A549 (cell line): ENCODE measurements around the gene TRIM24. TPM values are rescaled to one million over a fixed set of nuclear protein-coding genes. Genes with fewer than 3 reads are reported as not detected.

Experiments used
- ATAC-seq, 2 experiments: fragments of 200-7000 bp in 1 of 2; fragments of >200 bp in 1 of 2; cut with Nextera tagmentation in 1 of 2; cut with Tn5 transposase in 1 of 2; 3 replicates each; pipeline versions ENCODE4 v1.8.0 to v1.9.1; 2018 to 2020; ENCODE audit warnings: mild to moderate bottlenecking in 1 of 2, moderate library complexity in 1 of 2
- CTCF ChIA-PET: fragments of 300-600 bp; sonication (Branson Sonifier 250); formaldehyde crosslinking; extraction: SDS; loops from one replicate; lab custom pipeline; 2021; ENCODE audit warnings: antibody characterized with exemption, inconsistent platforms; lab: Yijun Ruan, JAX
- POLR2A ChIA-PET: fragments of 350-600 bp; formaldehyde crosslinking; extraction: SDS; loops from one replicate; lab custom pipeline; 2021; ENCODE audit warnings: antibody characterized with exemption, inconsistent platforms; lab: Yijun Ruan, JAX
- DNase-seq, 2 experiments: peaks; one replicate each; pipeline versions ENCODE4 v3.0.0 to v3.0.0-alpha.2; 2011 to 2016; ENCODE audit warnings: low read depth in 1 of 2, low spot score in 1 of 2
- FAIRE-seq: peaks from 2 replicates; lab custom pipeline; 2011; peaks lifted over from hg19 to GRCh38; lab: Jason Lieb, UNC
- H3K27ac ChIP-seq, 2 experiments: fragments of >200 bp; sonication (Bioruptor Twin); formaldehyde crosslinking; 3 replicates each; pipeline ENCODE4 v1.5.1; 2016 to 2017
- H3K4me1 ChIP-seq: fragments of >200 bp; sonication (Bioruptor Twin); formaldehyde crosslinking; 3 replicates; pipeline ENCODE4 v1.6.1; 2016
- H3K4me2 ChIP-seq: fragments of >200 bp; sonication (Bioruptor Twin); formaldehyde crosslinking; 3 replicates; pipeline ENCODE4 v1.6.1; 2016
- H3K4me3 ChIP-seq: fragments of >200 bp; sonication (Bioruptor Twin); formaldehyde crosslinking; 3 replicates; pipeline ENCODE4 v1.5.1; 2016
- H3K9me3 ChIP-seq: fragments of >200 bp; sonication (Bioruptor Twin); formaldehyde crosslinking; 3 replicates; pipeline ENCODE4 v1.6.1; 2016
- CBX2 ChIP-seq: fragments of 200-600 bp; sonication (generic); IDR thresholded peaks from 2 replicates; pipeline ENCODE4 v1.6.1; 2016; ENCODE audit warnings: low read depth, mild to moderate bottlenecking, borderline replicate concordance
- CHD2 ChIP-seq: fragments of 150-350 bp; IDR thresholded peaks from 2 replicates; pipeline ENCODE4 v1.6.1; 2014; ENCODE audit warnings: low read length; ENCODE audit not compliant: partially characterized antibody
- EP300 ChIP-seq, 2 experiments: fragments of >200 bp; sonication (Bioruptor Twin); formaldehyde crosslinking; IDR thresholded peaks; 2 replicates in 1 of 2; 3 replicates in 1 of 2; pipeline ENCODE4 v1.6.1; 2016 to 2017
- ESRRA ChIP-seq: fragments of 150-350 bp; IDR thresholded peaks from 2 replicates; pipeline ENCODE4 v1.6.1; 2014; ENCODE audit warnings: mild to moderate bottlenecking, low read length, borderline replicate concordance
- GATA3 ChIP-seq: IDR thresholded peaks from 2 replicates; pipeline ENCODE4 v1.6.1; 2012; ENCODE audit warnings: borderline replicate concordance
- HDAC2 ChIP-seq: fragments of 200-600 bp; sonication (generic); IDR thresholded peaks from 2 replicates; pipeline ENCODE4 v1.6.1; 2016
- HEYL ChIP-seq: fragments of 250-450 bp; sonication (Bioruptor Pico); IDR thresholded peaks from 2 replicates; pipeline ENCODE4 v1.8.0; 2021; ENCODE audit warnings: mild to moderate bottlenecking, moderate library complexity
- HOXA7 ChIP-seq: fragments of 250-450 bp; sonication (Bioruptor Pico); IDR thresholded peaks from 2 replicates; pipeline ENCODE4 v1.5.0; 2020; ENCODE audit warnings: mild to moderate bottlenecking, moderate library complexity
- HOXB13 ChIP-seq: fragments of 250-450 bp; sonication (Bioruptor Pico); IDR thresholded peaks from 2 replicates; pipeline ENCODE4 v1.5.0; 2020; ENCODE audit warnings: low read depth, mild to moderate bottlenecking, moderate library complexity
- JUN ChIP-seq, 2 experiments: fragments of >200 bp; sonication (Bioruptor Twin); formaldehyde crosslinking; IDR thresholded peaks; 2 replicates in 1 of 2; 3 replicates in 1 of 2; pipeline ENCODE4 v1.6.1; 2016 to 2017
- JUNB ChIP-seq: fragments of >200 bp; sonication (Bioruptor Twin); formaldehyde crosslinking; IDR thresholded peaks from 2 replicates; pipeline ENCODE4 v1.6.1; 2016
- KDM1A ChIP-seq: fragments of 200-600 bp; sonication (generic); IDR thresholded peaks from 2 replicates; pipeline ENCODE4 v1.6.1; 2016; ENCODE audit warnings: low read depth, mild to moderate bottlenecking
- KDM5A ChIP-seq: fragments of 200-600 bp; sonication (generic); IDR thresholded peaks from 2 replicates; pipeline ENCODE4 v1.6.1; 2016; ENCODE audit warnings: antibody characterized with exemption, mild to moderate bottlenecking
- MAZ ChIP-seq: fragments of 150-350 bp; IDR thresholded peaks from 2 replicates; pipeline ENCODE4 v1.6.1; 2014; ENCODE audit warnings: antibody characterized with exemption, low read depth, low read length, borderline replicate concordance
- PHF8 ChIP-seq: fragments of 200-600 bp; sonication (generic); IDR thresholded peaks from 2 replicates; pipeline ENCODE4 v1.6.1; 2016; ENCODE audit warnings: low read depth, mild to moderate bottlenecking, antibody characterized with exemption, moderate library complexity, borderline replicate concordance
- POLR2A ChIP-seq: IDR thresholded peaks from 2 replicates; pipeline ENCODE4 v1.6.1; 2012; ENCODE audit warnings: mild to moderate bottlenecking, low read length
- POLR2AphosphoS2 ChIP-seq: conservative IDR thresholded peaks from 2 replicates; pipeline ENCODE4 v1.6.1; 2012; ENCODE audit warnings: low read length, improper control_type of control experiment, inconsistent platforms
- RAD21 ChIP-seq, 2 experiments: fragments of >200 bp in 1 of 2; sonication (Bioruptor Twin) in 1 of 2; formaldehyde crosslinking in 1 of 2; IDR thresholded peaks in 1 of 2; conservative IDR thresholded peaks in 1 of 2; 2 replicates in 1 of 2; 3 replicates in 1 of 2; pipeline ENCODE4 v1.6.1; 2012 to 2018; ENCODE audit warnings: inconsistent platforms in 1 of 2
- TFCP2L1 ChIP-seq: fragments of 250-450 bp; sonication (Bioruptor Pico); IDR thresholded peaks from 2 replicates; pipeline ENCODE4 v1.5.0; 2021; ENCODE audit warnings: mild to moderate bottlenecking
- TP53 ChIP-seq: fragments of 250-450 bp; sonication (Bioruptor Pico); IDR thresholded peaks from 2 replicates; pipeline ENCODE4 v1.5.0; 2021; ENCODE audit warnings: mild to moderate bottlenecking, moderate library complexity
- ZFP36 ChIP-seq: fragments of 450-650 bp; IDR thresholded peaks from 2 replicates; pipeline ENCODE4 v1.6.1; 2014; ENCODE audit warnings: borderline replicate concordance; ENCODE audit not compliant: partially characterized antibody
- WGBS: methylation state at CpG from one replicate; pipeline ENCODE4 v1.1.6; 2017; ENCODE audit errors: missing lambda C conversion rate; 5-methylcytosine and 5-hydroxymethylcytosine counted together
- polyA plus RNA-seq, 4 experiments: library from polyadenylated mRNA; depleted of rRNA in 3 of 4; stranded (reverse); fragments of >200 nt; fragmentation: RNase III in 1 of 4; extraction: RNeasy Plus Mini Kit Qiagen cat#74134 plus additional on column Dnase treatment in 1 of 4; gene quantifications; 2 replicates in 3 of 4; 3 replicates in 1 of 4; pipeline ENCODE4 v1.2.3, GENCODE V29; 2011 to 2017
- TF ChIP-seq, protein P1 (sequence below): fragments of 250-450 bp; sonication (Bioruptor Pico); IDR thresholded peaks from 2 replicates; pipeline ENCODE4 v1.5.0; 2020; ENCODE audit warnings: low read depth, mild to moderate bottlenecking, moderate library complexity
- TF ChIP-seq, protein P2 (sequence below): fragments of 450-650 bp; IDR thresholded peaks from 2 replicates; pipeline ENCODE4 v1.6.1; 2014; ENCODE audit warnings: antibody characterized with exemption
- TF ChIP-seq, protein P3 (sequence below): IDR thresholded peaks from 2 replicates; pipeline ENCODE4 v1.6.1; 2012
- TF ChIP-seq, protein P4 (sequence below): fragments of 250-450 bp; sonication (Bioruptor Pico); IDR thresholded peaks from 2 replicates; pipeline ENCODE4 v1.5.0; 2021; ENCODE audit warnings: mild to moderate bottlenecking, moderate library complexity, borderline replicate concordance
- TF ChIP-seq, protein P5 (sequence below): IDR thresholded peaks from 2 replicates; pipeline ENCODE4 v1.6.1; 2012

Gene TRIM24
- polyA plus RNA-seq, 2 of the 4 experiments (the other 2 are of a cell fraction): 8.3 to 11.6 TPM

DNA sequence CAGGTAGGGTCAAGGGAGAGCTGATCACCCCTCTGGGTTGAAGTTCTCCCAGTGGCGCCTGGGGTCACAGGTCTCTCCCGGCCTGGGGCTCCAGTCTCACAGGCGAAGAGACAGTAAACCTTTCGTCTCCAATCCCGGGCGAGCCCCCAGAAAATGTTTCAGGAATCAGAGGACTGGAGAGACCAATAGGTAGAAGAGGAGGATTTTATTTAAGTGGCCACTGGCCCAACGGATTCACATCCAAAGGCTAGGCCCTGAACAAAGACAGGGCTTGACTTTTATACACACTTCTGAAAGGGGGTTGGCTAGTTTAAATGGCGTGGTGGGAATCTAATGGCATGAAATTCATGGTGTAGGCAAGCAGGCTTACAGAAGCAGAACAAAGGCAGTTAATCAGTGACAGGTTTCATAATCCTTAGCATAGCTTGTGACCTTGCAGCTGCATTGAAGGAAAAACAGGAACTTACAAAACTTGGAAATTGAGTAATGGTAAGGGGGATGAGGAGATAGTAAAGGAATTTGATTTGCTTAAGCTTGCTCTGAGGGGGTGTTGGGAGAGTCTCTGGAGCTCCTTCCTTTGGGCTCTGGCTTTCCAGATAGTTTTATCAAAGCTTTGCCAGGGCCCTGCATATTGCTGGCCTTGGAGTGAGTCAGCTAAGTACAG, 105.5 kb downstream of the TRIM24 start:
- Histone ChIP-seq H3K4me3 (no peak overlapping the region), H3K4me1 (no peaks in the 10 kb centered on the region), H3K27ac (no peak overlapping the region), H3K9me3 (peaks cover 25% of the 10 kb centered on the region), H3K4me2 (no peak overlapping the region)
- WGBS: 81% methylated on average over 8 of the region's 8 CpGs
- peak in 1 of 2 experiments; percentile 63 for DNase-seq
- ChIA-PET CTCF (no interaction called here), POLR2A (no interaction called here)
- TF ChIP-seq, protein P1, sequence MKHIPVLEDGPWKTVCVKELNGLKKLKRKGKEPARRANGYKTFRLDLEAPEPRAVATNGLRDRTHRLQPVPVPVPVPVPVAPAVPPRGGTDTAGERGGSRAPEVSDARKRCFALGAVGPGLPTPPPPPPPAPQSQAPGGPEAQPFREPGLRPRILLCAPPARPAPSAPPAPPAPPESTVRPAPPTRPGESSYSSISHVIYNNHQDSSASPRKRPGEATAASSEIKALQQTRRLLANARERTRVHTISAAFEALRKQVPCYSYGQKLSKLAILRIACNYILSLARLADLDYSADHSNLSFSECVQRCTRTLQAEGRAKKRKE (CRISPR knock-in tag): no peak
- TF ChIP-seq, protein P2, sequence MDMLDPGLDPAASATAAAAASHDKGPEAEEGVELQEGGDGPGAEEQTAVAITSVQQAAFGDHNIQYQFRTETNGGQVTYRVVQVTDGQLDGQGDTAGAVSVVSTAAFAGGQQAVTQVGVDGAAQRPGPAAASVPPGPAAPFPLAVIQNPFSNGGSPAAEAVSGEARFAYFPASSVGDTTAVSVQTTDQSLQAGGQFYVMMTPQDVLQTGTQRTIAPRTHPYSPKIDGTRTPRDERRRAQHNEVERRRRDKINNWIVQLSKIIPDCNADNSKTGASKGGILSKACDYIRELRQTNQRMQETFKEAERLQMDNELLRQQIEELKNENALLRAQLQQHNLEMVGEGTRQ: no peak
- TF ChIP-seq POLR2A (no peak), JUN (IDR thresholded peaks at IDR 0.05) (no peak), GATA3 (no peak), PHF8 (no peak), EP300 (IDR thresholded peaks at IDR 0.05) (no peak), CBX2 (no peak), RAD21 (conservative IDR thresholded peaks at IDR 0.05 in 1 of 2, IDR thresholded peaks at IDR 0.05 in 1 of 2) (no peak), TP53 (CRISPR knock-in tag) (no peak), MAZ (no peak)
- ATAC-seq: no peak
- FAIRE-seq: no peak

DNA sequence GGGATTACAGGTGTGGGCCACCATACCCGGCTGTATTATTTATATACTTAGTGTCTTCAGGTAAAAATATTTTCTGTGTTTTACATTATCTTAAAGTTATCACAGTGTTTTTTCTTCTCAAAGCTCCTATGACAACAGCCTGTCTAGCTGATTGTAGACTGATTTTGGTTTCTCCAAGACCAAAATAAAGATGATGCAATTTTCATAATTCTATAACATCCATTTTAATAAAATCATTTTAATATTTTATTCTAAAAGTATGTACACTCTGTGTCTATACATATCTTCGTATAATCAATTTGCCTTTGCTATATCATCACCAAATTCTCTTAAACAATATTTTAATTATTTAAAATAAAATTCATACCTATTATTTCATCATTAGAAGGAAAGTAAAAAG, 108.6 kb downstream of the TRIM24 start:
- peaks cover 25% of the 10 kb centered on the region for H3K9me3 ChIP-seq
- no peak for ATAC-seq
- no peak for FAIRE-seq
- DNase-seq: no peak
- no peak for TF ChIP-seq CHD2
- TF ChIP-seq MAZ: no peak
- TF ChIP-seq KDM1A: no peak
- TF ChIP-seq HEYL: no peak
- no peak for TF ChIP-seq ZFP36
- TF ChIP-seq TP53 (CRISPR knock-in tag): no peak
- TF ChIP-seq KDM5A: no peak
- TF ChIP-seq HDAC2: no peak
- TF ChIP-seq TFCP2L1 (CRISPR knock-in tag): no peak
- no peak for TF ChIP-seq POLR2AphosphoS2
- TF ChIP-seq, protein P3, sequence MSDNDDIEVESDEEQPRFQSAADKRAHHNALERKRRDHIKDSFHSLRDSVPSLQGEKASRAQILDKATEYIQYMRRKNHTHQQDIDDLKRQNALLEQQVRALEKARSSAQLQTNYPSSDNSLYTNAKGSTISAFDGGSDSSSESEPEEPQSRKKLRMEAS: no peak
- no peak for TF ChIP-seq JUNB
- no peak for TF ChIP-seq POLR2A
- TF ChIP-seq CBX2: no peak
- TF ChIP-seq, protein P2: no peak
- TF ChIP-seq, protein P4, sequence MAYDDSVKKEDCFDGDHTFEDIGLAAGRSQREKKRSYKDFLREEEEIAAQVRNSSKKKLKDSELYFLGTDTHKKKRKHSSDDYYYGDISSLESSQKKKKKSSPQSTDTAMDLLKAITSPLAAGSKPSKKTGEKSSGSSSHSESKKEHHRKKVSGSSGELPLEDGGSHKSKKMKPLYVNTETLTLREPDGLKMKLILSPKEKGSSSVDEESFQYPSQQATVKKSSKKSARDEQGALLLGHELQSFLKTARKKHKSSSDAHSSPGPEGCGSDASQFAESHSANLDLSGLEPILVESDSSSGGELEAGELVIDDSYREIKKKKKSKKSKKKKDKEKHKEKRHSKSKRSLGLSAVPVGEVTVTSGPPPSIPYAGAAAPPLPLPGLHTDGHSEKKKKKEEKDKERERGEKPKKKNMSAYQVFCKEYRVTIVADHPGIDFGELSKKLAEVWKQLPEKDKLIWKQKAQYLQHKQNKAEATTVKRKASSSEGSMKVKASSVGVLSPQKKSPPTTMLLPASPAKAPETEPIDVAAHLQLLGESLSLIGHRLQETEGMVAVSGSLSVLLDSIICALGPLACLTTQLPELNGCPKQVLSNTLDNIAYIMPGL (CRISPR knock-in tag): no peak
- no peak for TF ChIP-seq HOXA7
- TF ChIP-seq, protein P5, sequence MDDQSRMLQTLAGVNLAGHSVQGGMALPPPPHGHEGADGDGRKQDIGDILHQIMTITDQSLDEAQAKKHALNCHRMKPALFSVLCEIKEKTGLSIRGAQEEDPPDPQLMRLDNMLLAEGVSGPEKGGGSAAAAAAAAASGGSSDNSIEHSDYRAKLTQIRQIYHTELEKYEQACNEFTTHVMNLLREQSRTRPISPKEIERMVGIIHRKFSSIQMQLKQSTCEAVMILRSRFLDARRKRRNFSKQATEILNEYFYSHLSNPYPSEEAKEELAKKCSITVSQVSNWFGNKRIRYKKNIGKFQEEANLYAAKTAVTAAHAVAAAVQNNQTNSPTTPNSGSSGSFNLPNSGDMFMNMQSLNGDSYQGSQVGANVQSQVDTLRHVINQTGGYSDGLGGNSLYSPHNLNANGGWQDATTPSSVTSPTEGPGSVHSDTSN: no peak
- no peak for TF ChIP-seq ESRRA
- TF ChIP-seq HOXB13: no peak
- TF ChIP-seq, all 56 proteins: peak for 0
- WGBS: 76% methylated on average over 2 of the region's 2 CpGs
- no peaks in the 10 kb centered on the region for H3K4me1 ChIP-seq
- no peak overlapping the region for H3K27ac ChIP-seq
- ChIA-PET POLR2A (no interaction called here), CTCF (interaction anchor here (0.6 kb wide), 1 partner anchor 269 kb away, joined by 3 read pairs; no protein-coding TSS in a partner anchor)
- no peak overlapping the region for H3K4me2 ChIP-seq
- no peak overlapping the region for H3K4me3 ChIP-seq
